Fibroblast of pulmonary artery (primary cell): ENCODE data around the gene MAST3.

Experiments
- DNase-seq: peaks from one replicate; pipeline ENCODE4 v3.0.0-alpha.2; 2010; ENCODE audit warnings: low read depth
- H3K4me3 ChIP-seq: replicated peaks from 2 replicates; pipeline ENCODE4 v1.5.1; 2011; ENCODE audit warnings: low read depth, mild to moderate bottlenecking, control low read depth, low read length, moderate library complexity
- TF ChIP-seq, protein P1 (sequence below): IDR thresholded peaks from 2 replicates; pipeline ENCODE4 v1.5.1; 2011; ENCODE audit warnings: mild to moderate bottlenecking, control low read depth, low read length, inconsistent platforms; ENCODE audit errors: missing control alignments

MAST3 gene

DNA sequence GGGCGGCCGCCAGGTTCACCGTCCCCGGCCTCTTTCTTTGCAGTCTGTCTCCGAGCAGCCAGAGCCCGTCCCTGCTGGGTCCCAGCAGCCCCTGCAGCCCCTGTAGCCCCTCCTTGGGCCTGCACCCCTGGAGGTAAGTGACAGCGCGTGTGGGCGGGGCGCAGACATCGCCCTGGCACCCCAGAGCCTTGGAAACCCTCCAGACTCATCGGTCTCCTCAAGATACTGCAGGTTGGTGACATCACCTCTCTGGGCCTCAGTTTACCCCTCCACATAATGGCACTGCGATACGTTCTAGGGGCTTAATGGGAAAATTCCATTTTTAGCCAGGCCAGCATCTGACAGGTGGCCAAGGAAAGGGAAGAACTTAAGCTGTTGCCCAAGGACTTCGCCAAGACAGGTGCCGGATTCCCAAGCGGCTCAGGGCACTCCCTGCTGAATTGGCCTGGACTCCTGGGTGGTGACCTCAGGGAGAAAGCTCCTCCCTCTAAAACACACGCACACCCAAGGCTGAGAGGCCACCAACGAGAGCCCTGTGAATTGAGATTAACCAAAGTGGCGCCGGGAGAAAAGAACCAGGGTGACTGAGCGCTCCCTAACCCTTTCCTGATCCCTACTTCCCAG is 13.1 kb downstream of the MAST3 start:
- no peak for DNase-seq
- TF ChIP-seq, protein P1, sequence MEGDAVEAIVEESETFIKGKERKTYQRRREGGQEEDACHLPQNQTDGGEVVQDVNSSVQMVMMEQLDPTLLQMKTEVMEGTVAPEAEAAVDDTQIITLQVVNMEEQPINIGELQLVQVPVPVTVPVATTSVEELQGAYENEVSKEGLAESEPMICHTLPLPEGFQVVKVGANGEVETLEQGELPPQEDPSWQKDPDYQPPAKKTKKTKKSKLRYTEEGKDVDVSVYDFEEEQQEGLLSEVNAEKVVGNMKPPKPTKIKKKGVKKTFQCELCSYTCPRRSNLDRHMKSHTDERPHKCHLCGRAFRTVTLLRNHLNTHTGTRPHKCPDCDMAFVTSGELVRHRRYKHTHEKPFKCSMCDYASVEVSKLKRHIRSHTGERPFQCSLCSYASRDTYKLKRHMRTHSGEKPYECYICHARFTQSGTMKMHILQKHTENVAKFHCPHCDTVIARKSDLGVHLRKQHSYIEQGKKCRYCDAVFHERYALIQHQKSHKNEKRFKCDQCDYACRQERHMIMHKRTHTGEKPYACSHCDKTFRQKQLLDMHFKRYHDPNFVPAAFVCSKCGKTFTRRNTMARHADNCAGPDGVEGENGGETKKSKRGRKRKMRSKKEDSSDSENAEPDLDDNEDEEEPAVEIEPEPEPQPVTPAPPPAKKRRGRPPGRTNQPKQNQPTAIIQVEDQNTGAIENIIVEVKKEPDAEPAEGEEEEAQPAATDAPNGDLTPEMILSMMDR: no peak
- peak overlapping the region; percentile 75 for H3K4me3 ChIP-seq

DNA sequence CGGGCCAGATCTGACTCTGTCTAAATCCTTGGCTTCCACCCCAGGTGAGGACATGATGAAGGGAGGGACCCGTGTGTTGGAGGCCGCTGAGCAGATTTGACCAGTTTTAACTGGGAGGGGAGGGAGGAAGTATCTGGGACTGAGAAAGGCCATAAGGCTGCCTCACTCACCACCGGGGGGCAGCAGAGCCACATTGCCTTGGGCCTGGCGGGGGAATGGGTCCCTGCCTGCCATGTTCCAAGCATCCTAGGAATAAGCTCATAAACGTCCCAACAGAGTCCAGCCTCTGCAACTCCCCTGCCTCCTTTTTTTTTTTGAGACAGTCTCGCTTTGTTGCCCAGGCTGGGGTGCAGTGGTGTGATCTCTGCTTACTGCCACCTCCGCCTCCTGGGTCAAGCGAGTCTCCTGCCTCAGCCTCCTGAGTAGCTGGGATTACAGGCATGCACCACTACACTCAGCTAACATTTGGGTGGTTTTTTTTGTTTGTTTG is 15.5 kb downstream of the MAST3 start:
- TF ChIP-seq, protein P1: peak; percentile 94
- DNase-seq: peak; percentile 83
- no peak overlapping the region for H3K4me3 ChIP-seq

DNA sequence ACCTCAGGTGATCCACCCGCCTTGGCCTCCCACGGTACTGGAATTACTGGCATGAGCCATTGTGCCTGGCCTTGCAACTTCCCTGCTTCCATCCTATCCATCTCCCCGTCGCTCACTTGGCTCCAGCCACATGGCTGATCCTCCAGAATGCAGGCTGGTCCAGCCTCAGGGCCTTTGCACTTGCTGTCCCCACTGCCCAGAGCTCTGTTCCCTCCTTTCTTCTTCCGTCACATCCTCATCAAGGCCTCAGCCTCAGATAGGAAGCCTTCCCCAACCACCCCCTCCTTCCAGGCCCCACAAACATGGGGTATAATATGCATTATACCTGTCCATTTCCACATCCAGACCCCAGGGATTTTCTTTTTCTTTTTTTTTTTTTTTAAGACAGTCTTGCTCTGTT is 16.2 kb downstream of the MAST3 start:
- H3K4me3 ChIP-seq: no peak overlapping the region
- DNase-seq: no peak
- TF ChIP-seq, protein P1: no peak

DNA sequence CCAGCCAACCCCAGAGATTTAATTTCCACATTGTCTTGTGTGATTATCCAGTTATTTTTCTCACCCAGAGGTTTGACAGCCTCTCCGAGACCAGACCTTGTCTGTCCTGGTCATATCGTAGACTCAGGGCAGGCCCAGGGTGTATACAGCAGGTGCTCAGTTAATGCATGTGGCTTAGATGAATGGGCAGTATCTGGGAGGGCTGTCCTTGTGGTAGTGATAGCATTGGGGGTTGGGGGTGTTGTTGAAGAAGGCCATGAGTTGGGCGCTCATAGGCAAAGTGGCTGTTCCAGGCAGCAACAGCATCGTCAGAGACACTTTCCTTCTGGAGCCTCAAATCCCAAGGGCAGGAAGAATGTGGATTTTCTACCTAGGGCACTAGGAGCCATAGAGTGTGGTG is 16.9 kb downstream of the MAST3 start:
- TF ChIP-seq, protein P1: no peak
- H3K4me3 ChIP-seq: no peak overlapping the region
- no peak for DNase-seq

DNA sequence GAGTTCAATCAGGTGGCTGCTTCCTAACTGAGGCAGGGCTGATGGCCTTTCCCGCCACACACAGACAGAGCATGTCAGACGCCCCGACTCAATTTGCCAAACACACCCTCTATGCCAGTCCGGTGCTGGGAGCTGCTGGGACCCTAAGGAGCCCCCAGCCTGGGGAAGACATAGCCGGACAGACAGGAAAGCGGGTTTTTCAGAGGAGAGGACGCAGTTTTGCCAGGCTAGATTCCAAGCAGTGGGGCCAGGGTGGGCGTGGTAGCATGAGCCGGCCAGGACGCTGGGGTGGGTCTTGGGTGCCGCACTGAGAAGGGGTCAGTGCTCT is 19.8 kb downstream of the MAST3 start:
- H3K4me3 ChIP-seq: peak overlapping the region; percentile 43
- no peak for DNase-seq
- TF ChIP-seq, protein P1: no peak

DNA sequence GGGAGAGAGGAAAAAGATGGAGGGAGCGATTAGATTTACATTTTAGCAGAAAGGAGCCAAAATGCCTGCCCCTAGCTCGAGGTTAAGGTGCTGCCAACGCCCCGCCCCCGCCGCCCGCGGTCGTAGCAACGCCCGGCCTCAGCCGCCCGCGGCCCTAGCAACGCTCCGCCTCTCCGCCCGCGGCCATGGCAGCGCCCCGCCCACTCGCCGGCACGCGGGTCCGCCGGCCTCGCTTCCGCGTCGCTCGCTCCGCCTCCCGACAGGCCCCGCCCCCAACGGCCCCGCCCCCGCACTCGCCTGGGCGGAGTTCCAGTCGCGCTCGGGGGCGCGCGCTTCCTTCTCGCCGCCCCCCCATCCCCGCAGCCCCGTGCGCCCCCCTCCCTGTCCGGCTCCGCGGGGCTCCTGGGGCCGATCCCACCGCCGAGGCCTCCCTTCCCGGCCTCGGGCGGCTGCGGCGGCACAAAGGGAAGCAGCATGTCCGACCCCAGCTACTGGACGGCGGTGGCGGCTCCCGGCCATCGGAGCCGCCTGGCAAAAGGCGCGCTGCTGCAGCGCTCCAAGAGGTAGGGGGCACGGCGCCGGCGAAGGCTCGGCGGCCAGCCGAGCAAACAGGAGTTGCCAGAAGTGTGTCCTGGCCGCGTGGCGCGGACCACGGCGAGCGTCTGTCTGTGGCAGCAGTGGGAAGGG is 20.3 kb downstream of the MAST3 start:
- DNase-seq: peak; percentile 88

More for the DNA sequence above, 20.3 kb downstream of the MAST3 start:
- TF ChIP-seq, protein P1: no peak
- peak overlapping the region; percentile 59 for H3K4me3 ChIP-seq
